Measurements from ENCODE around the gene ARHGAP25. TPM values are rescaled to one million over a fixed set of nuclear protein-coding genes. Genes with fewer than 3 reads are reported as not detected.

ARHGAP25 gene
- total and polyA plus RNA-seq, 2 of the 4 experiments (the other 2 are of a cell fraction) = 0.29 to 0.36 TPM

DNA sequence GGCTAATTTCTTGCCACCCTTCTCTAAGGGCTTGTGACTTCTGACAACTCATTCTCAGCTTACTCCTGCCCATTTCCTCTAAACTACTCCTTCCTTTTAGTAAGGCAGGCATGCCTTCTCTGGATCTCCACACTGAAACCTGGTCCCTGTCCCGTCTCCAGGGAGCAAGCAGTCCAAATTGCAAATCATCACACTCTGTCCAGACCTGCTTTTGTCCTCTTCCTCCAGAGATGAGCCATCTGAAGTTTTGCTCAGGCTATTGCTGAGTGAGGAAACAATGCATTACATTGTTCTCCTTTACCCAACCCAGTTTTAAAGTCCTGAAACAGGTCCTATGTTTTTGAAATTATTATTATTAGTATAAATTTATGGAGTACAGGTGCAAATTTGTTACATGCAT, 57.3 kb downstream of the ARHGAP25 start:
- Histone ChIP-seq H3K18ac (ENCODE audit: low read depth, low read length) (no peak overlapping the region), H3K4me2 (ENCODE audit: low read depth, low read length) (no peak overlapping the region), H3K9ac (ENCODE audit: low read depth, low read length) (no peak overlapping the region), H3K79me1 (ENCODE audit: low read depth in 1 of 2, low read length in 2 of 2) (no peaks in the 10 kb centered on the region), H3K4ac (ENCODE audit: low read depth, low read length) (no peak overlapping the region), H2BK15ac (ENCODE audit: low read depth, low read length) (no peak overlapping the region), H3K4me3 (ENCODE audit: insufficient read depth, low read depth, low read length) (no peak overlapping the region), H2BK20ac (ENCODE audit: low read depth, low read length) (no peak overlapping the region), H3K14ac (replicated peaks; ENCODE audit: low read depth, low read length) (no peak overlapping the region), H3K27ac (ENCODE audit: insufficient read depth, low read length) (no peak overlapping the region), H3K9me1 (ENCODE audit: insufficient read depth, low read length) (no peaks in the 10 kb centered on the region), H4K5ac (ENCODE audit: low read depth, low read length) (no peak overlapping the region), H2BK120ac (ENCODE audit: low read depth, low read length) (no peak overlapping the region), H2AK5ac (ENCODE audit: low read depth, low read length) (no peak overlapping the region), H4K91ac (ENCODE audit: insufficient read depth, low read depth, low read length) (no peak overlapping the region), H3K9me3 (ENCODE audit: control insufficient read depth, insufficient read depth, low read length) (no peaks in the 10 kb centered on the region), H3K4me1 (ENCODE audit: control insufficient read depth, insufficient read depth, low read length) (no peaks in the 10 kb centered on the region), H3K27me3 (ENCODE audit: control insufficient read depth, insufficient read depth, low read length) (peaks cover 11% of the 10 kb centered on the region; the same call in 1 of the 2 replicates), H3K23ac (ENCODE audit: low read depth, low read length) (no peak overlapping the region), H4K20me1 (ENCODE audit: insufficient read depth, low read length) (no peaks in the 10 kb centered on the region), H2AFZ (replicated peaks; ENCODE audit: low read length, poor library complexity) (no peak overlapping the region), H4K8ac (ENCODE audit: low read depth in 2 of 2, low read length in 2 of 2) (no peak overlapping the region), H3K56ac (ENCODE audit: extremely low read depth, insufficient read depth, low read length) (no peak overlapping the region), H2AK9ac (replicated peaks; ENCODE audit: low read depth, low read length, poor library complexity) (no peak overlapping the region), H3K36me3 (ENCODE audit: control insufficient read depth, insufficient read depth, low read length) (no peaks in the 10 kb centered on the region), H2BK5ac (ENCODE audit: low read depth, low read length, poor library complexity, severe bottlenecking) (no peak overlapping the region)
- dilution Hi-C loops (cut with HindIII; ENCODE audit: low sequenced_read_pairs, unreplicated experiment) (no loop called here), intact Hi-C loops (cut with micrococcal nuclease) (no loop called here), in situ Hi-C loops (cut with MboI; ENCODE audit: low sequenced_read_pairs) (no loop called here)
- CTCF ChIA-PET = no interaction called here
- no TSS peak for BruUV-seq (replicated peaks)
- ATAC-seq (ENCODE audit: low read depth) (no peak), DNase-seq (no peak)
- POLR2A ChIA-PET (ENCODE audit: unreplicated experiment) = no interaction called here
- TF ChIP-seq CHD1 (IDR thresholded peaks at IDR 0.05; ENCODE audit: low read depth, low read length) (no peak), RAD21 (IDR thresholded peaks at IDR 0.05; ENCODE audit: low read length) (no peak), RCOR1 (IDR thresholded peaks at IDR 0.05; ENCODE audit: insufficient replicate concordance, low read length) (no peak), FOS (IDR thresholded peaks at IDR 0.05; ENCODE audit: low read depth, low read length) (no peak), CEBPB (IDR thresholded peaks at IDR 0.05; ENCODE audit: low read depth, low read length) (no peak), POLR2A (IDR thresholded peaks at IDR 0.05; ENCODE audit: low read depth, low read length) (no peak), MAFK (IDR thresholded peaks at IDR 0.05; ENCODE audit: low read depth, low read length) (no peak), SMC3 (IDR thresholded peaks at IDR 0.05; ENCODE audit: low read depth, low read length) (no peak), RFX5 (IDR thresholded peaks at IDR 0.05; ENCODE audit: low read depth, low read length) (no peak), BHLHE40 (IDR thresholded peaks at IDR 0.05; ENCODE audit: low read depth, low read length) (no peak), MAZ (IDR thresholded peaks at IDR 0.05; ENCODE audit: borderline replicate concordance, low read depth, low read length) (no peak), NFE2L2 (IDR thresholded peaks at IDR 0.05; ENCODE audit: low read depth, low read length) (no peak), MXI1 (IDR thresholded peaks at IDR 0.05; ENCODE audit: borderline replicate concordance, low read depth, low read length) (no peak)
- TF ChIP-seq, protein P1, sequence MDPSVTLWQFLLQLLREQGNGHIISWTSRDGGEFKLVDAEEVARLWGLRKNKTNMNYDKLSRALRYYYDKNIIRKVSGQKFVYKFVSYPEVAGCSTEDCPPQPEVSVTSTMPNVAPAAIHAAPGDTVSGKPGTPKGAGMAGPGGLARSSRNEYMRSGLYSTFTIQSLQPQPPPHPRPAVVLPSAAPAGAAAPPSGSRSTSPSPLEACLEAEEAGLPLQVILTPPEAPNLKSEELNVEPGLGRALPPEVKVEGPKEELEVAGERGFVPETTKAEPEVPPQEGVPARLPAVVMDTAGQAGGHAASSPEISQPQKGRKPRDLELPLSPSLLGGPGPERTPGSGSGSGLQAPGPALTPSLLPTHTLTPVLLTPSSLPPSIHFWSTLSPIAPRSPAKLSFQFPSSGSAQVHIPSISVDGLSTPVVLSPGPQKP (IDR thresholded peaks at IDR 0.05; ENCODE audit: borderline replicate concordance, low read depth, low read length) = no peak
- TF ChIP-seq, protein P2, sequence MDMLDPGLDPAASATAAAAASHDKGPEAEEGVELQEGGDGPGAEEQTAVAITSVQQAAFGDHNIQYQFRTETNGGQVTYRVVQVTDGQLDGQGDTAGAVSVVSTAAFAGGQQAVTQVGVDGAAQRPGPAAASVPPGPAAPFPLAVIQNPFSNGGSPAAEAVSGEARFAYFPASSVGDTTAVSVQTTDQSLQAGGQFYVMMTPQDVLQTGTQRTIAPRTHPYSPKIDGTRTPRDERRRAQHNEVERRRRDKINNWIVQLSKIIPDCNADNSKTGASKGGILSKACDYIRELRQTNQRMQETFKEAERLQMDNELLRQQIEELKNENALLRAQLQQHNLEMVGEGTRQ (IDR thresholded peaks at IDR 0.05; ENCODE audit: low read depth, low read length) = no peak
- TF ChIP-seq, protein P3, sequence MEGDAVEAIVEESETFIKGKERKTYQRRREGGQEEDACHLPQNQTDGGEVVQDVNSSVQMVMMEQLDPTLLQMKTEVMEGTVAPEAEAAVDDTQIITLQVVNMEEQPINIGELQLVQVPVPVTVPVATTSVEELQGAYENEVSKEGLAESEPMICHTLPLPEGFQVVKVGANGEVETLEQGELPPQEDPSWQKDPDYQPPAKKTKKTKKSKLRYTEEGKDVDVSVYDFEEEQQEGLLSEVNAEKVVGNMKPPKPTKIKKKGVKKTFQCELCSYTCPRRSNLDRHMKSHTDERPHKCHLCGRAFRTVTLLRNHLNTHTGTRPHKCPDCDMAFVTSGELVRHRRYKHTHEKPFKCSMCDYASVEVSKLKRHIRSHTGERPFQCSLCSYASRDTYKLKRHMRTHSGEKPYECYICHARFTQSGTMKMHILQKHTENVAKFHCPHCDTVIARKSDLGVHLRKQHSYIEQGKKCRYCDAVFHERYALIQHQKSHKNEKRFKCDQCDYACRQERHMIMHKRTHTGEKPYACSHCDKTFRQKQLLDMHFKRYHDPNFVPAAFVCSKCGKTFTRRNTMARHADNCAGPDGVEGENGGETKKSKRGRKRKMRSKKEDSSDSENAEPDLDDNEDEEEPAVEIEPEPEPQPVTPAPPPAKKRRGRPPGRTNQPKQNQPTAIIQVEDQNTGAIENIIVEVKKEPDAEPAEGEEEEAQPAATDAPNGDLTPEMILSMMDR (conservative IDR thresholded peaks at IDR 0.05; ENCODE audit: low read depth, low read length) = no peak
- no CpG with 5 or more reads among the region's 1 CpG for WGBS, 2 experiments (ENCODE audit: extremely low coverage in 2 of 2, insufficient read length in 1 of 2)
